GM18505 (cell line): ENCODE data around the gene SRRM4.

Experiments
- ATAC-seq: cut with Tn5 transposase; IDR thresholded peaks from one replicate; pipeline ENCODE4 v1.9.1; 2021; ENCODE audit not compliant: unreplicated experiment
- POLR2A ChIP-seq: IDR thresholded peaks from 4 replicates; pipeline ENCODE4 v1.6.1; 2011; ENCODE audit warnings: borderline replicate concordance; ENCODE audit not compliant: insufficient read depth, insufficient read length; ENCODE audit errors: extremely low read depth

The SRRM4 gene

GRCh38 chr12:119204131-119204530 lies 222.8 kb downstream of the SRRM4 start:
- ATAC-seq, result no peak
- TF ChIP-seq POLR2A, result no peak

DNA sequence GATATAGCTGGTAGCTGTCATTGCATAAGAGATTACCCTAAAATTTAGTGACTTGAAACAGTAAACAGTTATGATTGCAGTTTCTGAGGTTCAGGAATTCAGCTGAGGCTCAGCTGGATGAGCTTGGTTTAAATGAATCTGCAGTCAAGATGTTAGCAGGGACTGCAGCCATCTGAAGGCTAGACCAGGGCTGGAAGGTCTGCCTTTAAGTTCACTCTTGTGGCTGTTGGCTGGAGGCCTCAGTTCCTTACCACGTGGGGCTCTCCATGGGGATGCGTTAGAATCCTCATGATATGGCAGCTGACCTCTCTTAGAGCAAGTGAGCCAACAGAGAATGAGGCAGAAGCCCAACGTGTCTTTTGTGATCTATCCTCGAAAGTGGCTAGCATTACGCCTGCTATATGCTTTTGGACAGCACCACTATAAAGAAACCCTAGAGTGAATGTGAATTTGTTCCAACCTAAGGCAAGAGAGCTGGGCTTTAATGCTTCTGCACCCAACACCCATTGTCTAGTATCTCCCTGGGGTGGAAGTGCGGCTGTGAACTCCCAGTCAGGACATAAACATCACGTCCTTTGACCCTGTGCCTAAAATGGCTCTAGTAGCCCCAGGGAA lies 223.4 kb downstream of the SRRM4 start:
- no peak for TF ChIP-seq POLR2A
- ATAC-seq, result no peak

DNA sequence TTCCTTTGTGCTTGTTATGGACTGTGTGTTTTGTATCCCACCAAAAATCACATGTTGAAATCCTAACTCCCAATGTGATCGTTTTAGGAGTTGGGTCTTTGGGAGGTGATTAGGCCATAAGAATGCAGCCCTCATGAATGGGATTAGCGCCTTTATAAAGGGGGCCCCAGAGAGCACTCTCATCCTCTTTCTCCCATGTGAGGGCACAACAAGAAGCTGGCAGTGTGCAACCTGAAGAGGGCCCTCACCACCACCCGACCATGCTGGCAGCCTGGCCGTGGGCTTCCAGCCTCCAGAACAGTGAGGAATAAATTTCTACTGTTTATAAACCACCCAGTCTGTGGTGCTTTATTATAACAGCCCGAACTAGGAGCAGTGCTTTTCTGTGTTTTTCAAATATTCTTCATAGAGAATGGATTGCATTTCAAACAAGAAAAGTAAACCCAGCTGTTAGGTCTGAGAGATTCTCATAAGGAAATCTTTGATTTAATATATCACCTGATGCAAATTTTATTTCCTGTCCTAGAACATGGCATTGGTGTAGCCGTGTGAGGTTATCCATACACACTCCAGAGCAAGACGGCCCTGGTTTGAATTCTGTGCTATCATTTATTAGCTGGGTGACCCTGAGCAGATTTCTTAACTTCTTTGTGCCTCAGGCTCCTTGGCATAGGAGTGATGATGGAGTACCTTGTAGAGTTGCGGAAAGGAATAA lies 225.2 kb downstream of the SRRM4 start:
- TF ChIP-seq POLR2A, result no peak

GRCh38 chr12:119207063-119207560 lies 225.8 kb downstream of the SRRM4 start:
- ATAC-seq, result no peak

More for the DNA sequence above, 225.2 kb downstream of the SRRM4 start:
- ATAC-seq, result no peak

DNA sequence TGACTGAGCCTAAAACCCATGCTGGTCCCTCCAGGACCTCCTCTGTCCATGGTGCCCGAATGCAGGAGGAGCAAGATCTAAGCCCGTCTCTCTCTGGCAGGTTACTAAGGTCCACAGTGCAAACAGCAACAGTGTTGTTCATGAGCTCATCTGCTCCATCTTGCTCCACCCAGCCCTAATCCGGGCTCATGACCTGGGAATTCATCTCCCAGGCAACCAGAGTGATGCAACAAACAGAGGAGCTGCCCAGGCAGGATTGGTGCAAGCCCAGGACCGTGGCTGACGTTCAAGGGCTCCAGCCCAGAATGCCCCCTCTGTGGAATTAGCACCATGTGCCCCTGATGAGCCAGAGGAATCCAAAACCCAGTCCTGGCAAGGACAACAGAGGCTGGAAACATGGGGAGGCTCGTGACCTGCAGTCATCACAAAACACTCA lies 227.3 kb downstream of the SRRM4 start:
- TF ChIP-seq POLR2A, result no peak
- no peak for ATAC-seq

More at GRCh38 chr12:119207063-119207560, 225.8 kb downstream of the SRRM4 start:
- no peak for TF ChIP-seq POLR2A

GRCh38 chr12:119211884-119212283 lies 230.5 kb downstream of the SRRM4 start:
- no peak for ATAC-seq

More at GRCh38 chr12:119211884-119212283, 230.5 kb downstream of the SRRM4 start:
- TF ChIP-seq POLR2A, result no peak
